Endothelial cell of umbilical vein (primary cell): Measurements from ENCODE around the gene OR10V1. TPM values are rescaled to one million over a fixed set of nuclear protein-coding genes. Genes with fewer than 3 reads are reported as not detected.

Experiments used
- BruUV-seq: library from RNA; stranded (reverse); fragments of 400-500 nt; replicated peaks from 2 replicates; lab custom pipeline; 2021; lab: Mats Ljungman, UMichigan
- CTCF ChIA-PET: fragments of 300-600, 350-600 bp; sonication (Branson Sonifier 250); formaldehyde crosslinking; loops from one replicate; lab custom pipeline; 2021; ENCODE audit warnings: antibody characterized with exemption, inconsistent platforms; lab: Charles Lee
- POLR2A ChIA-PET: fragments of 300-600, 350-600 bp; sonication (Branson Sonifier 250); formaldehyde crosslinking; loops from one replicate; lab custom pipeline; 2021; ENCODE audit warnings: antibody characterized with exemption, inconsistent platforms; lab: Charles Lee
- DNase-seq: peaks from one replicate; pipeline ENCODE4 v3.0.0-alpha.2; 2011; ENCODE audit warnings: low read depth, low spot score
- FAIRE-seq: peaks from 2 replicates; lab custom pipeline; 2011; peaks lifted over from hg19 to GRCh38; lab: Jason Lieb, UNC
- H2AFZ ChIP-seq: 2 replicates; pipeline ENCODE4 v1.6.0; 2012; ENCODE audit warnings: low read depth, low read length, control low read depth, inconsistent platforms
- H3K27ac ChIP-seq: 2 replicates; pipeline ENCODE4 v1.5.1; 2011; ENCODE audit warnings: low read depth, mild to moderate bottlenecking, control low read depth, low read length, moderate library complexity; ENCODE audit not compliant: insufficient read depth
- H3K27me3 ChIP-seq, 2 experiments: 2 replicates each; pipeline versions ENCODE4 v1.6.0 to v1.6.1; 2011; ENCODE audit warnings: low read length in 2 of 2, mixed read lengths in 1 of 2; ENCODE audit not compliant: control insufficient read depth in 2 of 2, insufficient read depth in 2 of 2
- H3K36me3 ChIP-seq, 2 experiments: 2 replicates in 1 of 2; 3 replicates in 1 of 2; pipeline ENCODE4 v1.5.1; 2011; ENCODE audit warnings: low read length in 2 of 2, mild to moderate bottlenecking in 1 of 2, moderate library complexity in 1 of 2; ENCODE audit not compliant: control insufficient read depth in 2 of 2, insufficient read depth in 2 of 2; ENCODE audit errors: extremely low read depth in 1 of 2
- H3K4me1 ChIP-seq: 3 replicates; pipeline ENCODE4 v1.5.1; 2011; ENCODE audit warnings: mild to moderate bottlenecking, low read length; ENCODE audit not compliant: control insufficient read depth, insufficient read depth; ENCODE audit errors: extremely low read depth
- H3K4me2 ChIP-seq: 2 replicates; pipeline ENCODE4 v1.6.1; 2011; ENCODE audit warnings: low read length, control low read depth, mixed read lengths; ENCODE audit not compliant: insufficient read depth
- H3K4me3 ChIP-seq, 3 experiments: fragments of 200-600 bp in 1 of 3; sonication (generic), shearing (Covaris generic) in 1 of 3; replicated peaks in 1 of 3; 2 replicates each; pipeline ENCODE4 v1.5.1; 2011 to 2016; ENCODE audit warnings: control low read depth in 3 of 3, low read length in 3 of 3, mild to moderate bottlenecking in 2 of 3, inconsistent platforms in 1 of 3, low read depth in 1 of 3, moderate library complexity in 1 of 3; ENCODE audit not compliant: insufficient read depth in 1 of 3
- H3K79me2 ChIP-seq: 2 replicates; pipeline ENCODE4 v1.6.0; 2012; ENCODE audit warnings: low read length, inconsistent platforms; ENCODE audit not compliant: control insufficient read depth, insufficient read depth
- H3K9ac ChIP-seq: replicated peaks from 2 replicates; pipeline ENCODE3; 2011; ENCODE audit warnings: low read length, control low read depth; ENCODE audit not compliant: insufficient read depth; ENCODE audit errors: extremely low read depth
- H3K9me1 ChIP-seq: replicated peaks from 3 replicates; pipeline ENCODE4 v1.6.0; 2011; ENCODE audit warnings: mild to moderate bottlenecking, low read length; ENCODE audit not compliant: control insufficient read depth, insufficient read depth; ENCODE audit errors: extremely low read depth
- H3K9me3 ChIP-seq: replicated peaks from 2 replicates; pipeline ENCODE4 v1.5.1; 2012; ENCODE audit warnings: low read length, inconsistent platforms; ENCODE audit not compliant: control insufficient read depth, insufficient read depth
- H4K20me1 ChIP-seq: replicated peaks from 2 replicates; pipeline ENCODE3; 2011; ENCODE audit warnings: mild to moderate bottlenecking, low read length; ENCODE audit not compliant: control insufficient read depth, insufficient read depth; ENCODE audit errors: extremely low read depth
- EZH2 ChIP-seq: IDR thresholded peaks from 2 replicates; pipeline ENCODE4 v1.6.1; 2012; ENCODE audit warnings: borderline replicate concordance, low read depth, mild to moderate bottlenecking, moderate library complexity, low read length, inconsistent platforms; ENCODE audit not compliant: severe bottlenecking
- FOS ChIP-seq: IDR thresholded peaks from 2 replicates; pipeline ENCODE4 v1.6.1; 2011; ENCODE audit warnings: mild to moderate bottlenecking, low read length, moderate library complexity, borderline replicate concordance; ENCODE audit not compliant: insufficient read depth
- GATA2 ChIP-seq: IDR thresholded peaks from 2 replicates; pipeline ENCODE4 v1.7.0; 2011; ENCODE audit warnings: low read depth, mild to moderate bottlenecking, moderate library complexity, mixed read lengths, low read length; ENCODE audit not compliant: insufficient read length, insufficient read depth
- JUN ChIP-seq: IDR thresholded peaks from 2 replicates; pipeline ENCODE4 v1.6.1; 2011; ENCODE audit warnings: borderline replicate concordance, low read depth; ENCODE audit not compliant: insufficient read length, insufficient read depth
- MYC ChIP-seq: IDR thresholded peaks from one replicate; pipeline ENCODE4 v1.6.1; 2011; ENCODE audit warnings: mild to moderate bottlenecking, low read depth, low read length
- POLR2A ChIP-seq: IDR thresholded peaks from 2 replicates; pipeline ENCODE4 v1.6.1; 2012; ENCODE audit warnings: low read depth, mild to moderate bottlenecking, control low read depth, low read length
- POLR2AphosphoS5 ChIP-seq: IDR thresholded peaks from 2 replicates; pipeline ENCODE4 v1.6.1; 2012; ENCODE audit warnings: low read depth, mild to moderate bottlenecking, control low read depth, low read length, moderate library complexity; ENCODE audit not compliant: insufficient read depth
- dilution Hi-C: fragments of 300-500 bp; cut with MboI; formaldehyde crosslinking; loops from one replicate; pipeline ENCODE4 v1.15.0; 2019; ENCODE audit warnings: low sequenced_read_pairs; ENCODE audit not compliant: extremely low pct_ligation_motif_present
- intact Hi-C: fragments of 100-400 bp; cut with micrococcal nuclease; formaldehyde crosslinking; loops from one replicate; pipeline ENCODE4 v1.10.0; 2022
- polyA plus RNA-seq, 4 experiments: library from polyadenylated mRNA; depleted of rRNA in 3 of 4; stranded (reverse) in 3 of 4; unstranded in 1 of 4; fragments of >200 nt; gene quantifications; 2 replicates each; pipeline versions ENCODE4 v1.2.1 to v1.2.3, GENCODE V29; 2011 to 2012; ENCODE audit warnings: missing spikeins in 1 of 4
- total RNA-seq: library from RNA; stranded (reverse); gene quantifications from 2 replicates; pipeline ENCODE4 v1.2.3, GENCODE V29; 2021
- TF ChIP-seq, protein P1 (sequence below): IDR thresholded peaks from 2 replicates; pipeline ENCODE4 v1.6.1; 2011; ENCODE audit not compliant: insufficient read depth, insufficient read length
- TF ChIP-seq, protein P2 (sequence below), 2 donors: IDR thresholded peaks; 1 replicate in 1 of 2; 2 replicates in 1 of 2; pipeline ENCODE4 v1.5.1; 2011; ENCODE audit warnings: low read length in 2 of 2, mild to moderate bottlenecking in 2 of 2, moderate library complexity in 2 of 2, control low read depth in 1 of 2, inconsistent platforms in 1 of 2, low read depth in 1 of 2; ENCODE audit not compliant: insufficient read depth in 1 of 2; ENCODE audit errors: extremely low read depth in 1 of 2

The OR10V1 gene
- total and polyA plus RNA-seq, 2 donors (not counting 3 experiments of a cell fraction or from before 2014, with no cell fraction given): not detected

GRCh38 chr11:59707371-59707770 lies 6.3 kb downstream of the OR10V1 start:
- Histone ChIP-seq H3K9me3 (no peaks in the 10 kb centered on the region), H3K4me3 (no peak overlapping the region), H3K4me1 (peaks cover 18% of the 10 kb centered on the region), H3K9ac (peak overlapping the region; percentile 62), H3K4me2 (peak overlapping the region; percentile 48), H3K36me3 (no peaks in the 10 kb centered on the region), H3K27ac (peak overlapping the region; percentile 93), H4K20me1 (no peaks in the 10 kb centered on the region), H3K27me3 (no peaks in the 10 kb centered on the region), H2AFZ (peak overlapping the region; percentile 34), H3K9me1 (no peaks in the 10 kb centered on the region), H3K79me2 (no peaks in the 10 kb centered on the region)
- DNase-seq (no peak), FAIRE-seq (no peak)
- ChIA-PET CTCF (interaction anchor here (1.4 to 2.8 kb wide), 2 partner anchors 48 to 212 kb away, joined by 3 to 7 read pairs; partner anchors contain the start of gene STX3), POLR2A (interaction anchor here (0.7 kb wide), 1 partner anchor 38 kb away, joined by 3 read pairs; no protein-coding TSS in a partner anchor)
- intact Hi-C loops (loop anchor here (1.0 kb wide), 4 partner anchors 38 to 462 kb away; partner anchors contain the start of gene PATL1), dilution Hi-C loops (no loop called here)
- BruUV-seq: TSS peak; percentile 56
- TF ChIP-seq GATA2 (no peak), MYC (no peak), JUN (no peak), POLR2A (no peak), POLR2AphosphoS5 (no peak), EZH2 (no peak), FOS (no peak)
- TF ChIP-seq, protein P1, sequence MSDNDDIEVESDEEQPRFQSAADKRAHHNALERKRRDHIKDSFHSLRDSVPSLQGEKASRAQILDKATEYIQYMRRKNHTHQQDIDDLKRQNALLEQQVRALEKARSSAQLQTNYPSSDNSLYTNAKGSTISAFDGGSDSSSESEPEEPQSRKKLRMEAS: no peak
- TF ChIP-seq, protein P2, sequence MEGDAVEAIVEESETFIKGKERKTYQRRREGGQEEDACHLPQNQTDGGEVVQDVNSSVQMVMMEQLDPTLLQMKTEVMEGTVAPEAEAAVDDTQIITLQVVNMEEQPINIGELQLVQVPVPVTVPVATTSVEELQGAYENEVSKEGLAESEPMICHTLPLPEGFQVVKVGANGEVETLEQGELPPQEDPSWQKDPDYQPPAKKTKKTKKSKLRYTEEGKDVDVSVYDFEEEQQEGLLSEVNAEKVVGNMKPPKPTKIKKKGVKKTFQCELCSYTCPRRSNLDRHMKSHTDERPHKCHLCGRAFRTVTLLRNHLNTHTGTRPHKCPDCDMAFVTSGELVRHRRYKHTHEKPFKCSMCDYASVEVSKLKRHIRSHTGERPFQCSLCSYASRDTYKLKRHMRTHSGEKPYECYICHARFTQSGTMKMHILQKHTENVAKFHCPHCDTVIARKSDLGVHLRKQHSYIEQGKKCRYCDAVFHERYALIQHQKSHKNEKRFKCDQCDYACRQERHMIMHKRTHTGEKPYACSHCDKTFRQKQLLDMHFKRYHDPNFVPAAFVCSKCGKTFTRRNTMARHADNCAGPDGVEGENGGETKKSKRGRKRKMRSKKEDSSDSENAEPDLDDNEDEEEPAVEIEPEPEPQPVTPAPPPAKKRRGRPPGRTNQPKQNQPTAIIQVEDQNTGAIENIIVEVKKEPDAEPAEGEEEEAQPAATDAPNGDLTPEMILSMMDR (IDR thresholded peaks at IDR 0.05; ENCODE audit: extremely low read depth in 1 of 2, insufficient read depth in 1 of 2, low read depth in 1 of 2, low read length in 2 of 2): no peak
